NCI-H2227 treated with DMSO at 0.1 percent for 48 hours (cell line): ENCODE results near the gene PKIG.

Source experiments
- DNase-seq: peaks from one replicate; lab custom pipeline; 2025; lab: John Stamatoyannopoulos, UW

PKIG gene

GRCh38 chr20:44662261-44662660 is 79.9 kb downstream of the PKIG start:
- no peak for DNase-seq

GRCh38 chr20:44664131-44664530 is 81.8 kb downstream of the PKIG start:
- no peak for DNase-seq

GRCh38 chr20:44666066-44666465 is 83.7 kb downstream of the PKIG start:
- no peak for DNase-seq
